GM21576 (cell line): ENCODE measurements around the gene CLDN14.
"Not testable (repeated sequence)": the region's sequence is repeated elsewhere in the genome, so short reads cannot be mapped to it uniquely, and the experiment has no call there.

ENCODE experiments used
- ATAC-seq: cut with Tn5 transposase; IDR thresholded peaks from one replicate; pipeline ENCODE4 v1.9.1; 2021; ENCODE audit warnings: mild to moderate bottlenecking, moderate library complexity; ENCODE audit not compliant: unreplicated experiment

CLDN14 gene

GRCh38 chr21:36502365-36502764 lies 22.4 kb upstream of the CLDN14 start:
- ATAC-seq = no peak

GRCh38 chr21:36501589-36501892 lies 21.6 kb upstream of the CLDN14 start:
- no peak for ATAC-seq

GRCh38 chr21:36499578-36500471 lies 19.9 kb upstream of the CLDN14 start:
- ATAC-seq = no peak

GRCh38 chr21:36494557-36494956 lies 14.6 kb upstream of the CLDN14 start:
- no peak for ATAC-seq

GRCh38 chr21:36491209-36491910 lies 11.4 kb upstream of the CLDN14 start:
- no peak for ATAC-seq

GRCh38 chr21:36489776-36490165 lies 9.8 kb upstream of the CLDN14 start:
- no peak for ATAC-seq

- no peak for ATAC-seq
Observed at GRCh38 chr21:36489103-36489775, 9.3 kb upstream of the CLDN14 start.

GRCh38 chr21:36487641-36488307 lies 7.9 kb upstream of the CLDN14 start:
- no peak for ATAC-seq

GRCh38 chr21:36486246-36486645 lies 6.3 kb upstream of the CLDN14 start:
- no peak for ATAC-seq

GRCh38 chr21:36485476-36485875 lies 5.6 kb upstream of the CLDN14 start:
- no peak for ATAC-seq

GRCh38 chr21:36483095-36483494 lies 3.2 kb upstream of the CLDN14 start:
- no peak for ATAC-seq

GRCh38 chr21:36482673-36483072 lies 2.8 kb upstream of the CLDN14 start:
- no peak for ATAC-seq

- ATAC-seq = no peak
Observed at GRCh38 chr21:36482181-36482580, 2.3 kb upstream of the CLDN14 start.

GRCh38 chr21:36481639-36482038 lies 1.7 kb upstream of the CLDN14 start:
- ATAC-seq = no peak

GRCh38 chr21:36480618-36481017 lies 696 bp upstream of the CLDN14 start:
- no peak for ATAC-seq

GRCh38 chr21:36478941-36479340 lies 981 bp downstream of the CLDN14 start:
- ATAC-seq = no peak

GRCh38 chr21:36478207-36478701 lies 1.7 kb downstream of the CLDN14 start:
- no peak for ATAC-seq

GRCh38 chr21:36477559-36477958 lies 2.4 kb downstream of the CLDN14 start:
- no peak for ATAC-seq

GRCh38 chr21:36477001-36477400 lies 2.9 kb downstream of the CLDN14 start:
- ATAC-seq = no peak

GRCh38 chr21:36476541-36476940 lies 3.4 kb downstream of the CLDN14 start:
- not testable (repeated sequence) for ATAC-seq

- ATAC-seq = no peak
Observed at GRCh38 chr21:36474591-36474990, 5.3 kb downstream of the CLDN14 start.
